HG03457 (cell line): ENCODE measurements around the gene INTS11.

Experiments
- ATAC-seq: cut with Tn5 transposase; IDR thresholded peaks from one replicate; pipeline ENCODE4 v1.9.1; 2021; ENCODE audit warnings: moderate number of reproducible peaks; ENCODE audit not compliant: unreplicated experiment

INTS11 gene

DNA sequence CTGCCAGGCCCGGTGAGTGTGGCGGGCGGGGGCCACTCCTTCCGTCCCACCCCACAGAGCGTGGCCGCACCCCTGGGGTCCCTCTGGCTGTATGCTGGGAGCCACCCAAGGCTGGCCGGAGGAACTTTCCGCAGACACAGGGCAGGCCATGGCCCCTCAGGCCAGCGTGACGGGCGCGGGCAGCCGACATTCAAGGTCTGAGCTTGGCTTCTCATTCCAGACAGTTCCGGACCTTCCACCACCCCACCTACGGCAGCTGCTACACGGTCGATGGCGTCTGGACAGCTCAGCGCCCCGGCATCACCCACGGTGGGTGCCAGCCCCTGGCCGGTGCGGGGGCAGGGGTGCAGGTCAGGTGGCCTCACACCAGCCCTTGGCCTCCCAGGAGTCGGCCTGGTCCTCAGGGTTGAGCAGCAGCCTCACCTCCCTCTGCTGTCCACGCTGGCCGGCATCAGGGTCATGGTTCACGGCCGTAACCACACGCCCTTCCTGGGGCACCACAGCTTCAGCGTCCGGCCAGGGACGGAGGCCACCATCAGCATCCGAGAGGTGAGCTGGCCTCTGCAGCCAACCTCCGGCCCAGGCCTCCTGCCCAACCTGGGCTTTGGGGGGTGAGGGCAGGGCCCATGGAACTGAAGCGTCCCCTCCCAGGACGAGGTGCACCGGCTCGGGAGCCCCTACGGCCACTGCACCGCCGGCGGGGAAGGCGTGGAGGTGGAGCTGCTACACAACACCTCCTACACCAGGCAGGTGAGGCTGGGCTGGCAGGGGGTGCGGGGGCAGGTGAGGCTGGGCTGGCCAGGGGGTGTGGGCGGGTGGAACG lies 37.0 kb downstream of the INTS11 start:
- ATAC-seq = no peak

DNA sequence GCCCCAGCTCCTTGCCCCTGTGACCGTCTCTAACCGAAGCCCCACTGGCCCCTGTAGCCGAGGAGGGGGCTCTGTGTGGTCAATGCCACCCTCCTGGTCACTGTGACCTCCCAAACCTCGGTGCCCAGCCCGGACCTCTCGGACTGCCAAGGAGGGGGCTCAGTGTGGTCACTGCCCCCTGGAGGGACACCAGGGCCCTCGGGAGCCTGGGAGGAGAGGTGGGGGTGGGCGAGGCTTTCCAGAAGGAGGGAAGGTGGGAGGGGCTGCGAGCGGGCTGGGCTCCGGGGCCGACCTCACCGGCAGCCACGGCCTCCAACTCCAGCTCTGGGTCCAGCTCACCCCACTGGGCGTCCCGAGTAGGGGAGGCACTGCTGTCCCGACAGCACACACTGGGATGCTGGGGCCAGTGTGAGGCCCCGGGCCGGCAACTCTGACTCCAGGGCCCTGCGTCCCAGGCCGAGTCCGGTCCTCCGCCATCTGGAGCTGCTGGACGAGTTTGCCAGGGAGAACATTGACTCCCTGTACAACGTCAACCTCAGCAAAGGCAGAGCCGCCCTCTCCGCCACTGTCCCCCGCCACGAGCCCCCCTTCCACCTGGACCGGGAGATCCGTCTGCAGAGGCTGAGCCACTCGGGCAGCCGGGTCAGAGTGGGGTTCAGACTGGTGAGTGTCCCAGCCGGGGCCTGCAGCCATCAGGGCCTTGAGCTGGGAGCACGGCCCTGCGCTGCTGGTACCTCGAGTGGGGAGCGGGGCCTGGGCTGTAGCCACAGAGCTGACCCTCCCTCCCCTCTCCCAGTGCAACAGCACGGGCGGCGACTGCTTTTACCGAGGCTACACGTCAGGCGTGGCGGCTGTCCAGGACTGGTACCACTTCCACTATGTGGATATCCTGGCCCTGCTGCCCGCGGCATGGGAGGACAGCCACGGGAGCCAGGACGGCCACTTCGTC lies 37.9 kb downstream of the INTS11 start:
- no peak for ATAC-seq

DNA sequence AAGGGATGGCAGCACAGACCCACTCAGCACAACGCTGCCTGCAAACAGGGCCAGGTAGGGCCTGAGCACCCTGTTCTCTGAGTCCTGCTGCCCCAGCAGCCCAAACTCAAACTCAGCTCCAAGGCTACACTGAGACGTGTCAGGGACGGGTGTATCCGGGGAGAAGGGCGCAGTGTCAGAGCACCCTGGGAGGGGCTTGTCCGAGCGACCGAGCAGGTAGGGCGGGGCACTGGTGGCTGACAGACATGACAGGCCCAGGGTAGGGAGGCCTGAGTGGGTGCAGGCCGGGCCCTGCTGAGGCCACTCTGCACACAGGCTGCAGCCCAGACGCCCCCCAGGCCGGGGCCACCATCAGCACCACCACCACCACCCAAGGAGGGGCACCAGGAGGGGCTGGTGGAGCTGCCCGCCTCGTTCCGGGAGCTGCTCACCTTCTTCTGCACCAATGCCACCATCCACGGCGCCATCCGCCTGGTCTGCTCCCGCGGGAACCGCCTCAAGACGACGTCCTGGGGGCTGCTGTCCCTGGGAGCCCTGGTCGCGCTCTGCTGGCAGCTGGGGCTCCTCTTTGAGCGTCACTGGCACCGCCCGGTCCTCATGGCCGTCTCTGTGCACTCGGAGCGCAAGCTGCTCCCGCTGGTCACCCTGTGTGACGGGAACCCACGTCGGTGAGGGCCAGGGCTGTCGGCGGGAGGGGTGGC lies 38.7 kb downstream of the INTS11 start:
- no peak for ATAC-seq

DNA sequence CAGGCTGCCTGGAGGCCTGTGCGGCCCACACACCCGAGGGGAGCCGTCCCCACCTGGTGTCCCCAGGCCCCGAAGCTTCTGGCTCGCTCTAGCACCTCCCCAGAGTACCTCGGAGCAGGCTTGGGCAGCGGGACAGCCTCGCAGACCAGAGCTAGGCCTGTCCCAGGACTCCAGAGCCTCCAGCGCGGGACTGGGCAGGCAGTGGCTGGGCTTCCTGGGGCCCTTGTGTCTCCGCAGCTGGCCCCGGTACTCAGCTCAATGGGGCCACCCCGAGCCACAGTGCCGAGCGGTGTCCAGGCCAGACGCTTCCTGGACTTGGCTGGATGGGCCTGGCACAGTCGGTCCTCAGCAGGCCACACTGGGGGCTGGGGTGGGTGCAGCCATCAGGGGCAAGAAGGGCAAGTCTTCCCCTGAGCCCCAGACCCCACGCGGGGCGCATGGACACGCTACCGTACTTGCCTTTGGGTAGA lies 39.3 kb downstream of the INTS11 start:
- no peak for ATAC-seq

DNA sequence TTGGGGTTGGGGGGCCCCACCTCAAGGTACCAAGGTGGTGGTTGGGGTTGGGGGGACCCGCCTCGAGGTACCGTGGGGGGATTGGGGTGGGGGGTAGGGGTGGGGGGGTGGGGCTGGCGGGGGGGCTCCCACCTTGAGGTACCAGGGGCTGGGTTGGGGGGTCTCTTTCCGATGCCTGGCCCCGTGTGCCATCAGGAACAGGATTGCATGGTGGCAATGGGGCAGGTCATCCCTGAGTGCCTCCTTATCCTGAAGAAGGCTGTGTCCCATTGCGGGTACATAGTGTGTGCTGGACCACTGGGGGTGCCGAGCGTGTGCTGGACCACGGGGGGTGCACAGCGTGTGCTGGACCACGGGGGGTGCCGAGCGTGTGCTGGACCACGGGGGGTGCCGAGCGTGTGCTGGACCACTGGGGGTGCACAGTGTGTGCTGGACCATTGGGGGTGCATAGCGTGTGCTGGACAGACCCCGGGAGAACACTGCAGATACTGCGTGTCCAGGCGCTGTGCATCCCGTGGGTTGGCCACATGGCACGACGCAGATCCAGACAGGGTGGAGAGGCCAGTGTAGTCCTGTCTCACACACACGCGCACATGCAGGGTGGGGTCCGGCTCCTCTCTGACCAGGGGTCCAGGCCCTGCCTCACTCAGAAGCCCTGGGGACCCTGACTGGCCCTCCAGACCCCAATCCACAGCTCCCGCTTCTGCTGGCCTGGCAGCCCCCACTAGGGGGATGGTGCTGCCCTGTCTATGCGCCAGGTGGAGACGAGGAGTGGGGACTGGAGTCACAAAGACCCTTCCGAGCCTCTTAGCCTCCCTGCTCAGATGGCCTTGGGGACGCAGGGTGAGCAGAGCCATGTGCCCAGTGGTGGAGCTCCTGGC lies 40.0 kb downstream of the INTS11 start:
- ATAC-seq = no peak

DNA sequence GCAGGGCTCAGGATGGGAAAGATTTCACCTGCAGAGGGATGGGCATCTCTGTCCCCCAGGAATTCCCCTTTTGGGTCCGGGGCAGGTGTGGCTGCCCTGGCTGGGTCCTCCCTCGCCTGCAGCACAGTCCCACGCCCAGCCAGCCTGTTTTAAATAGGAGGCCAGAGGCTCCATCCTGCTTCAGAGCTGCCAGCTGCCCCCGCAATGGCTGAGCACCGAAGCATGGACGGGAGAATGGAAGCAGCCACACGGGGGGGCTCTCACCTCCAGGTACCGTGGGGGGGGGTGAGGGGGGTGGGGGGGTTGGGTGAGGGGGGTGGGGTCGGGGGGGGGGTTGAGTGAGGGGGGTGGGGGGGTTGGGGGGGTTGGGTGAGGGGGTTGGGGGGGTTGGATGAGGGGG lies 40.6 kb downstream of the INTS11 start:
- ATAC-seq = no peak

DNA sequence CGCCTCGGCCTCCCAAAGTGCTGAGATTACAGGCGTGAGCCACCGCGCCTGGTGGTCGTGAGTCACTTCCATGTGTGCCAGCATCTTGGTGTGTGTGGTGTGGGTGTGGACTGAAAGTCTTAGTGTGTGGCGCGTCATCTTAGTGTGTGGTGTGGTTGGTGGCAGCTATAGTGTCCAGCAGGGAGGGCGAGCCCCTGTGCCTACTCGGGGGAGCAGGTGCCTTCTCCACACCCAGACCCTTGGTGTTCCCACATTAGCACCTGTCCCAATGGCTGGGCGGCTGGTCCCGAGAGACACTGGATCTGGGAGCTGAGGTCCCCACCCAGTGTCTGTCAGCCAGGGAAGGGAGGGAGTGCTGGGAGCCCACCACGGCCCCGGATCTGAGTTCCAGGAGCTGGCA lies 41.5 kb downstream of the INTS11 start:
- no peak for ATAC-seq

DNA sequence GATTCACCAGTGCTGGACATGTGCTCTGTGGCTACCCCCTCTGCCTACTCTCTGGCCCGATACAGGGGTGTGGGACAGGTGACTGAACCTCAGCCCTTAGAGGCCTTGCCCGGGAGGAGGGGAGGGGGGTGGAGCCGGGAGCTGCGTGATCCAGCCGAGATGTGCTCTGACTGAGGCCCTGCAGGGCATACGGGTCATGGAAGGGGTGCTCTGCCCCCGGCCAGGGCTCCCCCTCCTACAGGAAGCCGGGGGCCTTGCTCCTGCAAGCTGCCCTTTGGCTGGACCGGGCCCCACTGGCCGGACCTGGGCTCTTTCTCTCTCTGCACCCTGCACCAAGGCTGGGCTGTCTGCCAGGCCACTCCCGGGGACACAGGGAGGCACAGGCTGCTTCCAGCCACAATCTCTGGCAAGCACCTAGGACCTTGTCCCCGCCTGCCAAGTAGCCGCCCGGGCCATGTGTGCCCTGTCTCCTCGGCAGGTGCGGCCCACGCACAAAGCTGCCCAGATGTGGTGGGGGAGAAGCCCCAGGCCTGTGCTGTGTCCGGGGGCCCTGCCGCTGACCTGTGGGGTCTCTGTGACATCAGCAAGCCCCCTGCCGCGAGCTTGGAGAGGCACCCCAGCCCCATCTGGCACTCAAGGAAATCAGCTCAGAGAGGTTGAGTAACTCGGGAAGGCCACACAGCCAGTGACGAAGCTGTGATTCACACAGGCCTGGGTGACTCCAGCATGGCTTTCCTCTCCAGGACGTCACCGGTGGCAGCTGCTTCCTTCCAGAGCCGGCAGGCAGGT lies 42.7 kb downstream of the INTS11 start:
- ATAC-seq = no peak

DNA sequence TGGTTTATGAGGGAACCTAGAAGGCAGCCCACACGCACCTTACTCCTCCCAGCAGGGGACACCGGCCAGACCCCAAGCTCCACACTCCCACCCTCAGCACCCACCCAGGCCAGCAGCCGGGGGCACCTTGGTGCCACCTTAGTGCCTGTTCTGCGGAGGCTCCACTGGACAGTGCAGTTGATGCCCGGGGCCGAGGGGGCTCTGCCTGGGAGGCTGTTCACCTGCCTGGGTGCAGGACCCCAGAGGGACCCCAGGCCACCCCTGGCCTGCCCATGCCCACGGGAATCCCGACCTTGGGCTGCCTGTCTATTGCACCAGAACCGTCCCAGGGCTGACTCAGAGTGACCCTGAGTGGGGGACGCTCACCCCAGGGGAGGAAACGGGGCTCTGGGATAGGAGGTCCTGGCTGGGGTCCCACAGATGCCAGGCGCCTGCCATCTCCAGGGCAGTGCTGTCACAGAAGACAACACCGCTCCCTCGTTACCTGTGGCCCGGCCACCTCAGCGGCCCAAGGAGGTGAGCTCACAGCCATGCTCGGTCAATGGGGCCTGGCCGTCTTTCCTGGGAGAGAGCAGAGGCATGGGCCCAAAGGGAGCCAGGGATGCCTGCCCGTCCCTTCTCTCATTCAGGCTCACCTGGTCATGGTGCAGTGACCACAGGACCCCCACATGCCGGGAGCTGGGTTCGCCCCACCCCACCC lies 43.5 kb downstream of the INTS11 start:
- ATAC-seq = no peak

DNA sequence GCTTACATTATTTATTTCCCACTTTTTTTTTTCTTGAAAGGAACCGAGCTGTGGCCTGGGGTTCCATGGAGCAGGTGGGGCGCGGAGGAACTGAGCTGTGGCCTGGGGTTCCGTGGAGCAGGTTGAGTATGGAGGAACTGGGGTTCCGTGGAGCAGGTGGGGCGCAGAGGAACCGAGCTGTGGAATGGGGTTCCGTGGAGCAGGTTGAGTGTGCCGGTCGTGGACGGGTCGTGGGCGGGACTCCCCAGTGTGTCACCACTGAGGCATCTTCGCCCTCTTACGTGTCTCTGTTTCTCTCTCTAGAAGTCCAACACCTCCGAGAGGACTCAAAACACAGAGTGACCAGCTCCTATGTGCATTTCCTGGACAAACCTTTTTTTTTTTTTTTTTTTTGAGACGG lies 45.4 kb downstream of the INTS11 start:
- ATAC-seq = no peak

DNA sequence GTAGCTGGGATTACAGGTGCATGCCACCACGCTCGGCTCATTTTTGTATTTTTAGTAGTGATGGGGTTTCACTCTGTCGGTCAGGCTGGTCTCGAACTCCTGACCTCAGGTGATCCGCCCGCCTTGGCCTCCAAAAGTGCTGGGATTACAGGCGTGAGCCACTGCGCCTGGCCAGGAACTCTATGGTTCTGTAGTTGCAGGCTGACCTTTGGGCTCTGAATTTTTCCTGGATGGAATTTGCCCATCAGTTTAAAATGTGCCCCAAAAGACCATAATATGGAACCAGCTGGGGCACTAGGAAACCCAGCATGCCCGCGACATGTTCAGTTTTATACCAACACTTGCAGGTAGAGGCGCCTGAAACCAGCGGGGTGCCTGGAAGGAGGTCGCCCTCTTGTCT lies 45.8 kb downstream of the INTS11 start:
- no peak for ATAC-seq

DNA sequence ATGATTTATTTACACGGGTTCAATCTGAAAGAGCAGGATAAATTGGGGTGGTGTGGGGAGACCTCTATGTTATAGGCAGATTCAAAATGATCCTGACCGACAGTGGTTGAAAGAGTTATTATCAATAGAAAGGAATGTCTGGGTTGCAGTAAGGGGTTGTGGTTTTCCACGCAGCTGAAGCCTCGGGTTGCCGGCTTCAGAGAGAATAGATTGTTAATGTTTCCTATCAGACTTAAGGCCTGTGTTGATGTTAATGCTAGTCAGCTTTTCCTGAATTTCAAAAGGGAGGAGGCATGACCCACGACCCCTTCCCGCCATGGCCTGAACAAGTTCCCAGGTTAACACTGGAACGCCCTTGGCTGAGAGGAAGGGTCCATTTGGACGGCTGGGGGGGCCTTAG lies 48.6 kb downstream of the INTS11 start:
- ATAC-seq = no peak

DNA sequence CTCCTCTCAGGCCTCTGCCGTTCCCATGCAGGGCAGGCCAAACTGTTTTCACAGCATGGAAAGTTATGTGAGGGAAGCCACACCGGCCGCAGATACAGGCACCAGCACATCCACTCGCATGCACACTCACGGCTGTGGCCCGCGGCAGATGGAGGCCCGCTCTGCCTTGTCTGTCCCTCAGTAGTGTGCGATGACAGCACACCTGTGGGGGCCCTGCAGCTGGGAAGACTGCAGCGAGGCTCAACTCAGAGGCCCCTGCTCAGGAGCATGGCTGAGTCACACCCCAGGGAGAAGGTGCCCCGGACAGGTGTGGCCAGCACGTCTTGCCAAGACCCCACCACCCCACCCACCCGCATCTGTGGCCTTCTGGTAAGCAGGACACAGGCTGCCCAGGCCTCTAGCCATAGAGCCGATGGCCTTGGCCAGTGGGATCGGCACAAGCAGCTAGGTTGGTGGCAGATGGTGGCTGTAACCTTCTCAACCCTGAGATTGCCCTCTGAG lies 49.5 kb downstream of the INTS11 start:
- no peak for ATAC-seq

DNA sequence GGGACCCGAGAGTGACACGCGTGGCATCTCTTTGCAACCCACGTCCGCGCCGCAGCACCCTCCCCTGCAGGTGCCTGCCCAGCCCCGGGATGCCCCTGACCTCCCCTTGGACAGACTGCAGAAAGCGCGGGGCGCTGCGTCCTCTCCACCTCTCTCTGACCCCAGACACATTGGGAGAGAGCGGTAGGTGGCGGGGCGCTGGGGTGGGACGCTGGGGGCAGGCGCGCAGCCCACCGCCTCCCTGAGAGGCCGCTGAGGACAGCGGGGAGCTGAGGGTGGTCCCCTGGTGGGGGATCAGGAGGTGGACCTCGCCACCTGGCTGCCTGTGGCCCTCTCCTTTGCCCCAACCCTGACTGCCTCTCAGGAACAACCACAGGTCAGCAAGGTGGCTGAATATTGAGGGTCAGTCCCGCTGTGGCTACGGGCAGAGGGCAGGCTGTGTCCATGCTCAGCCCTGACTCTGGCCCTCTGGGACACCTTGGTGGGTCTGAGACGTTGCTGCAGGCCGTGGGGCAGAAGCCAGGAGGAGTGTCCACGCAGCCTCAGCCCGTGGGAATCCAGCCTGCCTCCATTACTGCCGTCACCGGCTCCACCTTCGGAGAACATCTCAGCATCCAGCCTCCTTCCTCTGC lies 50.0 kb downstream of the INTS11 start:
- no peak for ATAC-seq

DNA sequence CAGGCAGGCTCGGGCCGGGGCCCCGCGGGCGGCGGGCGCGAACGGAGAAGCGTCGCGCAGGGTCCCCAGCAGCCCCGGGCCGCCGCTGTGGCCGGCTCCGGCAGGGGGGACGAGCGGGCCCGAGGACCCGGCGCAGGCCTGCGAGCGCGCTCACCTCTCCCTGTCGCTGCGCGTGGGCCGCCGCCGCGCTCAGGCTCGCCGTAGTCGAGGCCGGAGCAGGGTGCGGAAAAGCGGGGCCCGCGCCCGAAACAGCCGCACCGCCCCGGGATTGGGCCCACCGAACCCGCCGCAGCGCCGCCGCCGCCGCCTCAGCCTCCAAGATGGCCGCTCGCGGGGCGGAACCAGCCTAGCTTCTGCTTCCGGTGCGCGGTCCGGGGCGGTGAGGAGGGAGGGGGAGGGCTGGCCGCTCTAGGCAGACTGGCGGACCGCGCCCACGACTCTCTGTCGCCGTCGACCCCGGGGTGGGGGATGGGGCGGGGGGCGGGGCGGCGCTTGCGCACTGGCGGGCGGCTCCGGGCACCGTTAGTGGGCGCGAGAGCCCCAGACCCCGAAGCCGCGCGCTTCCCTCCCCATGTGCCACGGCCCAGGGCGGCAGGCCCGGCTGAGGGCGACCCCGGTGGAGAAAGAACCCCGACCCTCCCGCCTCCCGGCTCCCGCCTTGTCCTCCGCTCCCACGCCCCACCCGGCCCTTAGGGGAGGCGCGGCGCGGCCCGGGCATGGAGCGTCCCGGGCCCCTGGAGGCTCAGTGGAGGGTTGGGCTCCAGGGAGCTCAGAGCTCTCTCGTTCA lies 50.8 kb downstream of the INTS11 start, which contains the start of gene UBE2J2:
UBE2J2 (minus strand) TSS at position 343 of the 787 bp plus-strand sequence. CDS start 5,862 bp downstream, outside the sequence.
- ATAC-seq = peak; percentile 69

DNA sequence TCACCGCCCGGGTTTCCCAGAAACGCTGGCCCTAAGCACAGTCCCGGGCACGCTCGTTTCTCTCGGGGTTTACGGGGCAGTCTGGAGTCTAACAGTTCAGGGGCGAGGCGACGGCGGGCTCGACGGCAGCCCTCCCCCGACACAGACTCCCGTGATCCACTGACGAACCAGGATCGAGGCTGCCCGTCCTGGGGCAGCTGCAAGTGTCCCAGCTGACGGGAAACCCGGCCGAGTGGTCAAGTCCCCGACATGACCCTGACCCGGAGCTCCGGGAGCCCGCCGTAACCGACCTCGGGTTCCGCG lies 51.3 kb downstream of the INTS11 start:
- no peak for ATAC-seq
